Thymus (tissue), 11 donors: ENCODE results near the gene CD58. TPM values are rescaled to one million over a fixed set of nuclear protein-coding genes. Genes with fewer than 3 reads are reported as not detected.

Experiments
- DNase-seq, 9 donors: peaks; one replicate each; pipeline ENCODE4 v3.0.0-alpha.2; 2013; ENCODE audit warnings: low spot score in 9 of 9, low read depth in 6 of 9, missing footprints in 1 of 9
- H3K27ac ChIP-seq, 2 donors: one replicate each; pipeline ENCODE4 v1.5.1; 2013; ENCODE audit warnings: control low read depth in 1 of 2, low read depth in 1 of 2, low read length in 1 of 2, mild to moderate bottlenecking in 1 of 2, moderate library complexity in 1 of 2
- H3K27me3 ChIP-seq, 2 donors: one replicate each; pipeline ENCODE4 v1.5.1; 2013; ENCODE audit warnings: low read length in 1 of 2; ENCODE audit not compliant: control insufficient read depth in 2 of 2, insufficient read depth in 1 of 2
- H3K36me3 ChIP-seq, 2 donors: one replicate each; pipeline ENCODE4 v1.5.1; 2013; ENCODE audit warnings: low read length in 1 of 2, mild to moderate bottlenecking in 1 of 2, moderate library complexity in 1 of 2; ENCODE audit not compliant: control insufficient read depth in 2 of 2, insufficient read depth in 2 of 2
- H3K4me1 ChIP-seq, 2 donors: one replicate each; pipeline ENCODE4 v1.5.1; 2013; ENCODE audit warnings: low read length in 2 of 2; ENCODE audit not compliant: control insufficient read depth in 2 of 2, insufficient read depth in 2 of 2
- H3K4me3 ChIP-seq, 2 donors: one replicate each; pipeline ENCODE4 v1.5.1; 2013; ENCODE audit warnings: low read length in 2 of 2, control low read depth in 1 of 2, mild to moderate bottlenecking in 1 of 2
- H3K9me3 ChIP-seq, 2 donors: one replicate each; pipeline ENCODE4 v1.5.1; 2013; ENCODE audit warnings: low read length in 1 of 2, mild to moderate bottlenecking in 1 of 2; ENCODE audit not compliant: control insufficient read depth in 2 of 2, insufficient read depth in 1 of 2
- WGBS: extraction: QIAGEN DNeasy Blood & Tissue Kit; methylation state at CpG from one replicate; pipeline ENCODE4 v1.1.7; 2013; 5-methylcytosine and 5-hydroxymethylcytosine counted together
- polyA plus RNA-seq: library from polyadenylated mRNA; stranded (reverse); fragments of 200-250 nt; gene quantifications from one replicate; pipeline ENCODE4 v1.2.3, GENCODE V29; 2013
- total RNA-seq: library from RNA; stranded (reverse); fragments of 120-200 nt; gene quantifications from one replicate; pipeline ENCODE4 v1.2.4, GENCODE V29; 2013
- donor health status: healthy.

Gene CD58
- total and polyA plus RNA-seq, 2 donors = 12.7 to 24.6 TPM

- no peak for DNase-seq
- Histone ChIP-seq H3K4me3 (no peak overlapping the region), H3K27ac (no peak overlapping the region), H3K36me3 (no peaks in the 10 kb centered on the region), H3K4me1 (peaks cover 0 to 4% of the 10 kb centered on the region in 2 donors), H3K9me3 (no peaks in the 10 kb centered on the region), H3K27me3 (no peaks in the 10 kb centered on the region)
These were observed 83.8 kb downstream of the CD58 start for GRCh38 chr1:116487031-116487430.

GRCh38 chr1:116486424-116486823, 84.4 kb downstream of the CD58 start:
- H3K27ac ChIP-seq = no peak overlapping the region
- no peak overlapping the region for H3K4me3 ChIP-seq
- DNase-seq = no peak
- 93% methylated on average over 3 of the region's 3 CpGs for WGBS
- H3K9me3 ChIP-seq = no peaks in the 10 kb centered on the region
- no peaks in the 10 kb centered on the region for H3K36me3 ChIP-seq
- no peaks in the 10 kb centered on the region for H3K27me3 ChIP-seq
- H3K4me1 ChIP-seq = peaks cover 0 to 4% of the 10 kb centered on the region in 2 donors

- 100% methylated on average over 2 of the region's 2 CpGs for WGBS
- H3K36me3 ChIP-seq = no peaks in the 10 kb centered on the region
- H3K4me1 ChIP-seq = peaks cover 0 to 4% of the 10 kb centered on the region in 2 donors
- no peaks in the 10 kb centered on the region for H3K9me3 ChIP-seq
- H3K27me3 ChIP-seq = no peaks in the 10 kb centered on the region
- DNase-seq = no peak
- no peak overlapping the region for H3K4me3 ChIP-seq
- H3K27ac ChIP-seq = no peak overlapping the region
These were observed 84.8 kb downstream of the CD58 start for GRCh38 chr1:116485976-116486375.

- H3K4me1 ChIP-seq = peaks cover 0 to 4% of the 10 kb centered on the region in 2 donors
- H3K27ac ChIP-seq = no peak overlapping the region
- 43% methylated on average over 6 of the region's 6 CpGs for WGBS
- no peak overlapping the region for H3K4me3 ChIP-seq
- no peaks in the 10 kb centered on the region for H3K36me3 ChIP-seq
- no peaks in the 10 kb centered on the region for H3K27me3 ChIP-seq
- peak; percentile 56 to 93 (median 82) for DNase-seq
- H3K9me3 ChIP-seq = no peaks in the 10 kb centered on the region
These were observed 85.6 kb downstream of the CD58 start for GRCh38 chr1:116485071-116485735.

- Histone ChIP-seq H3K27me3 (no peaks in the 10 kb centered on the region), H3K4me1 (peaks cover 0 to 4% of the 10 kb centered on the region in 2 donors), H3K36me3 (no peaks in the 10 kb centered on the region), H3K9me3 (no peaks in the 10 kb centered on the region), H3K4me3 (no peak overlapping the region), H3K27ac (no peak overlapping the region)
- WGBS = 95% methylated on average over 11 of the region's 11 CpGs
- no peak for DNase-seq
These were observed 87.1 kb downstream of the CD58 start for GRCh38 chr1:116483481-116484309.

GRCh38 chr1:116482490-116482889, 88.3 kb downstream of the CD58 start:
- WGBS = 96% methylated on average over 2 of the region's 2 CpGs
- H3K9me3 ChIP-seq = no peaks in the 10 kb centered on the region
- peaks cover 0 to 4% of the 10 kb centered on the region in 2 donors for H3K4me1 ChIP-seq
- H3K36me3 ChIP-seq = no peaks in the 10 kb centered on the region
- no peak for DNase-seq
- no peak overlapping the region for H3K27ac ChIP-seq
- no peaks in the 10 kb centered on the region for H3K27me3 ChIP-seq
- H3K4me3 ChIP-seq = no peak overlapping the region

- no peak for DNase-seq
- H3K4me1 ChIP-seq = peaks cover 0 to 4% of the 10 kb centered on the region in 2 donors
- H3K27ac ChIP-seq = no peak overlapping the region
- no peak overlapping the region for H3K4me3 ChIP-seq
- no peaks in the 10 kb centered on the region for H3K36me3 ChIP-seq
- H3K27me3 ChIP-seq = no peaks in the 10 kb centered on the region
- WGBS = 98% methylated on average over 3 of the region's 3 CpGs
- no peaks in the 10 kb centered on the region for H3K9me3 ChIP-seq
These were observed 88.9 kb downstream of the CD58 start for GRCh38 chr1:116481934-116482333.

- Histone ChIP-seq H3K27ac (no peak overlapping the region), H3K27me3 (no peaks in the 10 kb centered on the region), H3K9me3 (no peaks in the 10 kb centered on the region), H3K36me3 (no peaks in the 10 kb centered on the region), H3K4me3 (no peak overlapping the region), H3K4me1 (no peaks in the 10 kb centered on the region)
- DNase-seq = no peak
- 97% methylated on average over 6 of the region's 6 CpGs for WGBS
These were observed 92.2 kb downstream of the CD58 start for GRCh38 chr1:116478621-116479020.

- no peak for DNase-seq
- Histone ChIP-seq H3K4me1 (no peaks in the 10 kb centered on the region), H3K36me3 (no peaks in the 10 kb centered on the region), H3K4me3 (no peak overlapping the region), H3K9me3 (no peaks in the 10 kb centered on the region), H3K27ac (no peak overlapping the region), H3K27me3 (no peaks in the 10 kb centered on the region)
- WGBS = 93% methylated on average over 3 of the region's 3 CpGs
These were observed 93.4 kb downstream of the CD58 start for GRCh38 chr1:116477429-116477828.
